ENCODE measurements around the gene SAMD4A. TPM values are rescaled to one million over a fixed set of nuclear protein-coding genes. Genes with fewer than 3 reads are reported as not detected.

SAMD4A gene
- total and polyA plus RNA-seq, 2 donors, result 1.7 to 2.8 TPM

- H3K27me3 ChIP-seq (ENCODE audit: control insufficient read depth in 2 of 2, insufficient read depth in 1 of 2, low read length in 1 of 2), result no peaks in the 10 kb centered on the region
- no peak overlapping the region for H3K27ac ChIP-seq (ENCODE audit: low read depth in 1 of 2, low read length in 1 of 2)
- no peaks in the 10 kb centered on the region for H3K9me3 ChIP-seq (ENCODE audit: control insufficient read depth in 2 of 2, insufficient read depth in 1 of 2, low read length in 1 of 2)
- no peak overlapping the region for H3K4me3 ChIP-seq (ENCODE audit: low read length in 2 of 2)
- no peak for DNase-seq (ENCODE audit: low read depth in 6 of 9, low spot score in 9 of 9)
- H3K4me1 ChIP-seq (ENCODE audit: control insufficient read depth in 2 of 2, insufficient read depth in 2 of 2, low read length in 2 of 2), result no peaks in the 10 kb centered on the region
- 96% methylated on average over 2 of the region's 2 CpGs for WGBS
- H3K36me3 ChIP-seq (ENCODE audit: control insufficient read depth in 2 of 2, insufficient read depth in 2 of 2, low read length in 1 of 2), result no peaks in the 10 kb centered on the region
These were observed 29.3 kb upstream of the SAMD4A start for GRCh38 chr14:54537651-54538050.

GRCh38 chr14:54538055-54538454 is 28.9 kb upstream of the SAMD4A start:
- no peaks in the 10 kb centered on the region for H3K9me3 ChIP-seq (ENCODE audit: control insufficient read depth in 2 of 2, insufficient read depth in 1 of 2, low read length in 1 of 2)
- H3K4me3 ChIP-seq (ENCODE audit: low read length in 2 of 2), result no peak overlapping the region
- no peaks in the 10 kb centered on the region for H3K36me3 ChIP-seq (ENCODE audit: control insufficient read depth in 2 of 2, insufficient read depth in 2 of 2, low read length in 1 of 2)
- no peaks in the 10 kb centered on the region for H3K27me3 ChIP-seq (ENCODE audit: control insufficient read depth in 2 of 2, insufficient read depth in 1 of 2, low read length in 1 of 2)
- DNase-seq (ENCODE audit: low read depth in 6 of 9, low spot score in 9 of 9), result no peak
- H3K4me1 ChIP-seq (ENCODE audit: control insufficient read depth in 2 of 2, insufficient read depth in 2 of 2, low read length in 2 of 2), result no peaks in the 10 kb centered on the region
- no peak overlapping the region for H3K27ac ChIP-seq (ENCODE audit: low read depth in 1 of 2, low read length in 1 of 2)
- over 99% methylated on average over 3 of the region's 3 CpGs for WGBS

- Histone ChIP-seq H3K9me3 (ENCODE audit: control insufficient read depth in 2 of 2, insufficient read depth in 1 of 2, low read length in 1 of 2) (no peaks in the 10 kb centered on the region), H3K27ac (ENCODE audit: low read depth in 1 of 2, low read length in 1 of 2) (no peak overlapping the region), H3K27me3 (ENCODE audit: control insufficient read depth in 2 of 2, insufficient read depth in 1 of 2, low read length in 1 of 2) (no peaks in the 10 kb centered on the region), H3K36me3 (ENCODE audit: control insufficient read depth in 2 of 2, insufficient read depth in 2 of 2, low read length in 1 of 2) (no peaks in the 10 kb centered on the region), H3K4me1 (ENCODE audit: control insufficient read depth in 2 of 2, insufficient read depth in 2 of 2, low read length in 2 of 2) (no peaks in the 10 kb centered on the region), H3K4me3 (ENCODE audit: low read length in 2 of 2) (no peak overlapping the region)
- no peak for DNase-seq (ENCODE audit: low read depth in 6 of 9, low spot score in 9 of 9)
- WGBS, result 98% methylated on average over 3 of the region's 3 CpGs
These were observed 19.3 kb upstream of the SAMD4A start for GRCh38 chr14:54547583-54547982.

GRCh38 chr14:54548491-54548890 is 18.4 kb upstream of the SAMD4A start:
- Histone ChIP-seq H3K36me3 (ENCODE audit: control insufficient read depth in 2 of 2, insufficient read depth in 2 of 2, low read length in 1 of 2) (no peaks in the 10 kb centered on the region), H3K9me3 (ENCODE audit: control insufficient read depth in 2 of 2, insufficient read depth in 1 of 2, low read length in 1 of 2) (no peaks in the 10 kb centered on the region), H3K27me3 (ENCODE audit: control insufficient read depth in 2 of 2, insufficient read depth in 1 of 2, low read length in 1 of 2) (no peaks in the 10 kb centered on the region), H3K4me3 (ENCODE audit: low read length in 2 of 2) (no peak overlapping the region), H3K27ac (ENCODE audit: low read depth in 1 of 2, low read length in 1 of 2) (no peak overlapping the region), H3K4me1 (ENCODE audit: control insufficient read depth in 2 of 2, insufficient read depth in 2 of 2, low read length in 2 of 2) (no peaks in the 10 kb centered on the region)
- DNase-seq (ENCODE audit: low read depth in 6 of 9, low spot score in 9 of 9), result no peak
- 89% methylated on average over 5 of the region's 5 CpGs for WGBS

GRCh38 chr14:54549862-54550261 is 17.1 kb upstream of the SAMD4A start:
- Histone ChIP-seq H3K9me3 (ENCODE audit: control insufficient read depth in 2 of 2, insufficient read depth in 1 of 2, low read length in 1 of 2) (no peaks in the 10 kb centered on the region), H3K27ac (ENCODE audit: low read depth in 1 of 2, low read length in 1 of 2) (no peak overlapping the region), H3K27me3 (ENCODE audit: control insufficient read depth in 2 of 2, insufficient read depth in 1 of 2, low read length in 1 of 2) (no peaks in the 10 kb centered on the region), H3K4me1 (ENCODE audit: control insufficient read depth in 2 of 2, insufficient read depth in 2 of 2, low read length in 2 of 2) (no peaks in the 10 kb centered on the region), H3K36me3 (ENCODE audit: control insufficient read depth in 2 of 2, insufficient read depth in 2 of 2, low read length in 1 of 2) (no peaks in the 10 kb centered on the region), H3K4me3 (ENCODE audit: low read length in 2 of 2) (no peak overlapping the region)
- WGBS, result 91% methylated on average over 3 of the region's 3 CpGs
- peak in 1 of 9 donors; percentile 12 for DNase-seq (ENCODE audit: low read depth in 6 of 9, low spot score in 9 of 9)

- H3K9me3 ChIP-seq (ENCODE audit: control insufficient read depth in 2 of 2, insufficient read depth in 1 of 2, low read length in 1 of 2), result no peaks in the 10 kb centered on the region
- 93% methylated on average over 1 of the region's 1 CpG for WGBS
- no peak overlapping the region for H3K27ac ChIP-seq (ENCODE audit: low read depth in 1 of 2, low read length in 1 of 2)
- no peaks in the 10 kb centered on the region for H3K4me1 ChIP-seq (ENCODE audit: control insufficient read depth in 2 of 2, insufficient read depth in 2 of 2, low read length in 2 of 2)
- DNase-seq (ENCODE audit: low read depth in 6 of 9, low spot score in 9 of 9), result no peak
- no peaks in the 10 kb centered on the region for H3K27me3 ChIP-seq (ENCODE audit: control insufficient read depth in 2 of 2, insufficient read depth in 1 of 2, low read length in 1 of 2)
- no peak overlapping the region for H3K4me3 ChIP-seq (ENCODE audit: low read length in 2 of 2)
- no peaks in the 10 kb centered on the region for H3K36me3 ChIP-seq (ENCODE audit: control insufficient read depth in 2 of 2, insufficient read depth in 2 of 2, low read length in 1 of 2)
These were observed 16.4 kb upstream of the SAMD4A start for GRCh38 chr14:54550514-54550913.

- Histone ChIP-seq H3K4me1 (ENCODE audit: control insufficient read depth in 2 of 2, insufficient read depth in 2 of 2, low read length in 2 of 2) (no peaks in the 10 kb centered on the region), H3K36me3 (ENCODE audit: control insufficient read depth in 2 of 2, insufficient read depth in 2 of 2, low read length in 1 of 2) (no peaks in the 10 kb centered on the region), H3K27me3 (ENCODE audit: control insufficient read depth in 2 of 2, insufficient read depth in 1 of 2, low read length in 1 of 2) (peaks cover 2% of the 10 kb centered on the region in 2 donors), H3K27ac (ENCODE audit: low read depth in 1 of 2, low read length in 1 of 2) (no peak overlapping the region), H3K9me3 (ENCODE audit: control insufficient read depth in 2 of 2, insufficient read depth in 1 of 2, low read length in 1 of 2) (no peaks in the 10 kb centered on the region), H3K4me3 (ENCODE audit: low read length in 2 of 2) (no peak overlapping the region)
- no peak for DNase-seq (ENCODE audit: low read depth in 6 of 9, low spot score in 9 of 9)
- WGBS, result 98% methylated on average over 2 of the region's 2 CpGs
These were observed 12.5 kb upstream of the SAMD4A start for GRCh38 chr14:54554401-54554800.

- no peak for DNase-seq (ENCODE audit: low read depth in 6 of 9, low spot score in 9 of 9)
- Histone ChIP-seq H3K27me3 (ENCODE audit: control insufficient read depth in 2 of 2, insufficient read depth in 1 of 2, low read length in 1 of 2) (peaks cover 2% of the 10 kb centered on the region in 2 donors), H3K4me1 (ENCODE audit: control insufficient read depth in 2 of 2, insufficient read depth in 2 of 2, low read length in 2 of 2) (no peaks in the 10 kb centered on the region), H3K4me3 (ENCODE audit: low read length in 2 of 2) (no peak overlapping the region), H3K9me3 (ENCODE audit: control insufficient read depth in 2 of 2, insufficient read depth in 1 of 2, low read length in 1 of 2) (no peaks in the 10 kb centered on the region), H3K27ac (ENCODE audit: low read depth in 1 of 2, low read length in 1 of 2) (no peak overlapping the region), H3K36me3 (ENCODE audit: control insufficient read depth in 2 of 2, insufficient read depth in 2 of 2, low read length in 1 of 2) (no peaks in the 10 kb centered on the region)
- WGBS, result over 99% methylated on average over 2 of the region's 2 CpGs
These were observed 11.3 kb upstream of the SAMD4A start for GRCh38 chr14:54555651-54556050.

GRCh38 chr14:54556535-54556934 is 10.4 kb upstream of the SAMD4A start:
- 95% methylated on average over 9 of the region's 9 CpGs for WGBS
- DNase-seq (ENCODE audit: low read depth in 6 of 9, low spot score in 9 of 9), result no peak
- no peaks in the 10 kb centered on the region for H3K9me3 ChIP-seq (ENCODE audit: control insufficient read depth in 2 of 2, insufficient read depth in 1 of 2, low read length in 1 of 2)

GRCh38 chr14:54562334-54562733 is 4.6 kb upstream of the SAMD4A start:
- no peak overlapping the region for H3K4me3 ChIP-seq (ENCODE audit: low read length in 2 of 2)
- H3K4me1 ChIP-seq (ENCODE audit: control insufficient read depth in 2 of 2, insufficient read depth in 2 of 2, low read length in 2 of 2), result peaks cover 12 to 13% of the 10 kb centered on the region in 2 donors
- no peaks in the 10 kb centered on the region for H3K36me3 ChIP-seq (ENCODE audit: control insufficient read depth in 2 of 2, insufficient read depth in 2 of 2, low read length in 1 of 2)
- no peak overlapping the region for H3K27ac ChIP-seq (ENCODE audit: low read depth in 1 of 2, low read length in 1 of 2)
- peaks cover 33 to 36% of the 10 kb centered on the region in 2 donors for H3K27me3 ChIP-seq (ENCODE audit: control insufficient read depth in 2 of 2, insufficient read depth in 1 of 2, low read length in 1 of 2)
- no peaks in the 10 kb centered on the region for H3K9me3 ChIP-seq (ENCODE audit: control insufficient read depth in 2 of 2, insufficient read depth in 1 of 2, low read length in 1 of 2)
- no peak for DNase-seq (ENCODE audit: low read depth in 6 of 9, low spot score in 9 of 9)
- WGBS, result 85% methylated on average over 5 of the region's 5 CpGs

More at GRCh38 chr14:54556535-54556934, 10.4 kb upstream of the SAMD4A start:
- no peaks in the 10 kb centered on the region for H3K4me1 ChIP-seq (ENCODE audit: control insufficient read depth in 2 of 2, insufficient read depth in 2 of 2, low read length in 2 of 2)
- no peaks in the 10 kb centered on the region for H3K36me3 ChIP-seq (ENCODE audit: control insufficient read depth in 2 of 2, insufficient read depth in 2 of 2, low read length in 1 of 2)
- H3K4me3 ChIP-seq (ENCODE audit: low read length in 2 of 2), result no peak overlapping the region
- H3K27me3 ChIP-seq (ENCODE audit: control insufficient read depth in 2 of 2, insufficient read depth in 1 of 2, low read length in 1 of 2), result peaks cover 2% of the 10 kb centered on the region in 2 donors
- H3K27ac ChIP-seq (ENCODE audit: low read depth in 1 of 2, low read length in 1 of 2), result no peak overlapping the region

Data from thymus (tissue), 11 donors.